Endothelial cell of umbilical vein (primary cell): ENCODE measurements around the gene ABCA1. TPM values are rescaled to one million over a fixed set of nuclear protein-coding genes. Genes with fewer than 3 reads are reported as not detected.
"Not testable (repeated sequence)": the region's sequence is repeated elsewhere in the genome, so short reads cannot be mapped to it uniquely, and the experiment has no call there.

Experiments used
- BruUV-seq: library from RNA; stranded (reverse); fragments of 400-500 nt; replicated peaks from 2 replicates; lab custom pipeline; 2021; lab: Mats Ljungman, UMichigan
- CTCF ChIA-PET: fragments of 300-600, 350-600 bp; sonication (Branson Sonifier 250); formaldehyde crosslinking; loops from one replicate; lab custom pipeline; 2021; ENCODE audit warnings: antibody characterized with exemption, inconsistent platforms; lab: Charles Lee
- POLR2A ChIA-PET: fragments of 300-600, 350-600 bp; sonication (Branson Sonifier 250); formaldehyde crosslinking; loops from one replicate; lab custom pipeline; 2021; ENCODE audit warnings: antibody characterized with exemption, inconsistent platforms; lab: Charles Lee
- DNase-seq: peaks from one replicate; pipeline ENCODE4 v3.0.0-alpha.2; 2011; ENCODE audit warnings: low read depth, low spot score
- FAIRE-seq: peaks from 2 replicates; lab custom pipeline; 2011; peaks lifted over from hg19 to GRCh38; lab: Jason Lieb, UNC
- H2AFZ ChIP-seq: 2 replicates; pipeline ENCODE4 v1.6.0; 2012; ENCODE audit warnings: low read depth, low read length, control low read depth, inconsistent platforms
- H3K27ac ChIP-seq: 2 replicates; pipeline ENCODE4 v1.5.1; 2011; ENCODE audit warnings: low read depth, mild to moderate bottlenecking, control low read depth, low read length, moderate library complexity; ENCODE audit not compliant: insufficient read depth
- H3K27me3 ChIP-seq, 2 experiments: 2 replicates each; pipeline versions ENCODE4 v1.6.0 to v1.6.1; 2011; ENCODE audit warnings: low read length in 2 of 2, mixed read lengths in 1 of 2; ENCODE audit not compliant: control insufficient read depth in 2 of 2, insufficient read depth in 2 of 2
- H3K36me3 ChIP-seq, 2 experiments: 2 replicates in 1 of 2; 3 replicates in 1 of 2; pipeline ENCODE4 v1.5.1; 2011; ENCODE audit warnings: low read length in 2 of 2, mild to moderate bottlenecking in 1 of 2, moderate library complexity in 1 of 2; ENCODE audit not compliant: control insufficient read depth in 2 of 2, insufficient read depth in 2 of 2; ENCODE audit errors: extremely low read depth in 1 of 2
- H3K4me1 ChIP-seq: 3 replicates; pipeline ENCODE4 v1.5.1; 2011; ENCODE audit warnings: mild to moderate bottlenecking, low read length; ENCODE audit not compliant: control insufficient read depth, insufficient read depth; ENCODE audit errors: extremely low read depth
- H3K4me2 ChIP-seq: 2 replicates; pipeline ENCODE4 v1.6.1; 2011; ENCODE audit warnings: low read length, control low read depth, mixed read lengths; ENCODE audit not compliant: insufficient read depth
- H3K4me3 ChIP-seq, 3 experiments: fragments of 200-600 bp in 1 of 3; sonication (generic), shearing (Covaris generic) in 1 of 3; replicated peaks in 1 of 3; 2 replicates each; pipeline ENCODE4 v1.5.1; 2011 to 2016; ENCODE audit warnings: control low read depth in 3 of 3, low read length in 3 of 3, mild to moderate bottlenecking in 2 of 3, inconsistent platforms in 1 of 3, low read depth in 1 of 3, moderate library complexity in 1 of 3; ENCODE audit not compliant: insufficient read depth in 1 of 3
- H3K79me2 ChIP-seq: 2 replicates; pipeline ENCODE4 v1.6.0; 2012; ENCODE audit warnings: low read length, inconsistent platforms; ENCODE audit not compliant: control insufficient read depth, insufficient read depth
- H3K9ac ChIP-seq: replicated peaks from 2 replicates; pipeline ENCODE3; 2011; ENCODE audit warnings: low read length, control low read depth; ENCODE audit not compliant: insufficient read depth; ENCODE audit errors: extremely low read depth
- H3K9me1 ChIP-seq: replicated peaks from 3 replicates; pipeline ENCODE4 v1.6.0; 2011; ENCODE audit warnings: mild to moderate bottlenecking, low read length; ENCODE audit not compliant: control insufficient read depth, insufficient read depth; ENCODE audit errors: extremely low read depth
- H3K9me3 ChIP-seq: replicated peaks from 2 replicates; pipeline ENCODE4 v1.5.1; 2012; ENCODE audit warnings: low read length, inconsistent platforms; ENCODE audit not compliant: control insufficient read depth, insufficient read depth
- H4K20me1 ChIP-seq: replicated peaks from 2 replicates; pipeline ENCODE3; 2011; ENCODE audit warnings: mild to moderate bottlenecking, low read length; ENCODE audit not compliant: control insufficient read depth, insufficient read depth; ENCODE audit errors: extremely low read depth
- FOS ChIP-seq: IDR thresholded peaks from 2 replicates; pipeline ENCODE4 v1.6.1; 2011; ENCODE audit warnings: mild to moderate bottlenecking, low read length, moderate library complexity, borderline replicate concordance; ENCODE audit not compliant: insufficient read depth
- GATA2 ChIP-seq: IDR thresholded peaks from 2 replicates; pipeline ENCODE4 v1.7.0; 2011; ENCODE audit warnings: low read depth, mild to moderate bottlenecking, moderate library complexity, mixed read lengths, low read length; ENCODE audit not compliant: insufficient read length, insufficient read depth
- dilution Hi-C: fragments of 300-500 bp; cut with MboI; formaldehyde crosslinking; loops from one replicate; pipeline ENCODE4 v1.15.0; 2019; ENCODE audit warnings: low sequenced_read_pairs; ENCODE audit not compliant: extremely low pct_ligation_motif_present
- intact Hi-C: fragments of 100-400 bp; cut with micrococcal nuclease; formaldehyde crosslinking; loops from one replicate; pipeline ENCODE4 v1.10.0; 2022
- polyA plus RNA-seq, 4 experiments: library from polyadenylated mRNA; depleted of rRNA in 3 of 4; stranded (reverse) in 3 of 4; unstranded in 1 of 4; fragments of >200 nt; gene quantifications; 2 replicates each; pipeline versions ENCODE4 v1.2.1 to v1.2.3, GENCODE V29; 2011 to 2012; ENCODE audit warnings: missing spikeins in 1 of 4
- total RNA-seq: library from RNA; stranded (reverse); gene quantifications from 2 replicates; pipeline ENCODE4 v1.2.3, GENCODE V29; 2021

The ABCA1 gene
- total and polyA plus RNA-seq, 2 donors (not counting 3 experiments of a cell fraction or from before 2014, with no cell fraction given) = 2.4 to 9.8 TPM

DNA sequence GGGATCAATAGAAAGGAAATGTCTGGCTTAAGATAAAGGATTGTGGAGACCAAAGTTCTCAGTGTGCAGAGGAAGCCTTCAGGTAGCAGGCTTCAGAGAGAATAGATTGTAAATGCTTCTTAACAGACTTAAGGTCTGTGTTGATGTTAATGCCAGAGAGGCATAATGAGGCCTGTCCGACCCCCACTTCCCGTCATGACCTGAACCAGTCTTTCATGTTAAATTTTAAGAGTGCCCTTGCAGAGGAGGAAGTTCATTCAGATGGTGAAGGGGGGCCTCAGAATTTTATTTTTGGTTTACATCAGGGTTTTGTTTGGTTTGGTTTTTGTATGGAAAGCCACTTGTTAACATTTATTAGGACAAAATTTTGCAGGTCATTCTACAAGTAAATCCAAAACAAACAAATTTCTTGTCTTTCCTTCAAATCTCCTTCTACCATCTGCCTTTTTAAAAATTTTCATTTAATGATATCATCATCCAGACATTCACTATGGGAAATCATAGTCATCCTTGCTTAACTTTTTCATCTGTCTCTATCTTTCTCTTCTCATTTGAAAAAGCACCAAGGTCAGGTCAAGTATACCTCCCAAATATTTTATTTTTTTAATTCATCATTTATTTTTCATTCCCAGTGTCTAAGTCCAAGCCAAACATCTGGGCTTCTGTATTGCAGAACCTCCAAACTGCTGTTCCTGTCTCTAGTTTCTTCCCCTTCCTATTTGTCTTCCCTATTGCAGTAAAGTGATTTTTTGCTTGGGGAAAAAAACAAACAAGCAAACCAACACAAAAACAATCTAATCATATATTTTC lies 6.9 kb upstream of the ABCA1 start:
- TF ChIP-seq GATA2 (no peak), FOS (no peak)
- H3K4me3 ChIP-seq = no peak overlapping the region
- H3K9ac ChIP-seq = no peak overlapping the region
- DNase-seq = no peak
- no peaks in the 10 kb centered on the region for H3K9me1 ChIP-seq
- H3K27me3 ChIP-seq = no peaks in the 10 kb centered on the region
- no peaks in the 10 kb centered on the region for H3K79me2 ChIP-seq
- no peak for FAIRE-seq
- H3K4me1 ChIP-seq = no peaks in the 10 kb centered on the region
- H3K9me3 ChIP-seq = no peaks in the 10 kb centered on the region
- no peak overlapping the region for H3K4me2 ChIP-seq
- intact Hi-C loops = no loop called here
- dilution Hi-C loops = no loop called here
- CTCF ChIA-PET = no interaction called here
- no peak overlapping the region for H3K27ac ChIP-seq
- BruUV-seq = no TSS peak
- H2AFZ ChIP-seq = no peak overlapping the region
- H4K20me1 ChIP-seq = no peaks in the 10 kb centered on the region
- POLR2A ChIA-PET = no interaction called here
- H3K36me3 ChIP-seq = no peaks in the 10 kb centered on the region

DNA sequence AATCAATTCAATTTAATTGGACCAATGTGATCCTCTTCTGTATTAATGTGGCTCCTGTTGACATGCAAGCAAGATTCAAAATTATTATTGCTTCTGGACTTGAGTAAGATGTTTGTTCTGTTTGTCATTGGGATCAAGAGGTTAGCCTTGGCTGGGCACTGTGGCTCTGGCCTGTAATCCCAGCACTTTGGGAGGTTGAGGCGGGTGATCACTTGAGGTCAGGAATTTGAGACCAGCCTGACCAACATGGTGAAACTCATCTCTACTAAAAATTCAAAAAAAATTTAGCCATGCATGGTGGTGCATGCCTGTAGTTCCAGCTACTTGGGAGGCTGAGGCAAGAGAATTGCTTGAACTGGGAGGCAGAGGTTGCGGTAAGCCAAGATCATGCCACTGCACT lies 5.1 kb upstream of the ABCA1 start:
- H3K79me2 ChIP-seq, H3K9me1 ChIP-seq, BruUV-seq, H3K27me3 ChIP-seq, H3K4me2 ChIP-seq, POLR2A ChIA-PET, H3K9me3 ChIP-seq, intact Hi-C loops, H3K9ac ChIP-seq, H4K20me1 ChIP-seq, H3K36me3 ChIP-seq, DNase-seq, FAIRE-seq, H3K4me3 ChIP-seq, H3K4me1 ChIP-seq, H2AFZ ChIP-seq, H3K27ac ChIP-seq, dilution Hi-C loops: not testable (repeated sequence)
- CTCF ChIA-PET = interaction anchor here (0.6 to 1.6 kb wide), 6 partner anchors 10 to 528 kb away, joined by 3 to 4 read pairs (median 4); no protein-coding TSS in a partner anchor
